Stimulated activated naive B cell treated with anti-CD40 and anti-IgM and Interleukin-4, amounts not matched to agents 10 μg/mL and 1 μg/mL and 100 μg/mL, for 72 hours (primary cell): ENCODE results near the gene TRIM24.

Experiments
- ATAC-seq, 2 donors: fragments of 150-1000 bp; cut with Tn5 transposase; replicated peaks; 2 replicates each; pipeline ENCODE4 v1.10.0; 2021; ENCODE audit warnings: moderate library complexity in 1 of 2
- DNase-seq: peaks from one replicate; pipeline ENCODE4 v3.0.0; 2021
- H3K27ac Mint-ChIP-seq: one replicate; pipeline ENCODE4 v1.8.0; 2022; ENCODE audit warnings: mild to moderate bottlenecking, mixed read lengths
- H3K27me3 Mint-ChIP-seq, 2 donors: one replicate each; pipeline ENCODE4 v1.8.0; 2022; ENCODE audit warnings: mixed read lengths in 2 of 2
- H3K36me3 Mint-ChIP-seq, 2 donors: one replicate each; pipeline ENCODE4 v1.8.0; 2022; ENCODE audit warnings: mixed read lengths in 2 of 2, mild to moderate bottlenecking in 1 of 2
- H3K4me1 Mint-ChIP-seq, 2 donors: one replicate each; pipeline ENCODE4 v1.8.0; 2022; ENCODE audit warnings: mixed read lengths in 2 of 2, mild to moderate bottlenecking in 1 of 2
- H3K4me3 Mint-ChIP-seq, 2 donors: one replicate each; pipeline ENCODE4 v1.8.0; 2022; ENCODE audit warnings: mild to moderate bottlenecking in 2 of 2, mixed read lengths in 2 of 2, moderate library complexity in 1 of 2
- H3K9me3 Mint-ChIP-seq, 2 donors: one replicate each; pipeline ENCODE4 v1.8.0; 2022; ENCODE audit warnings: mixed read lengths in 2 of 2, mild to moderate bottlenecking in 1 of 2

TRIM24 gene

DNA sequence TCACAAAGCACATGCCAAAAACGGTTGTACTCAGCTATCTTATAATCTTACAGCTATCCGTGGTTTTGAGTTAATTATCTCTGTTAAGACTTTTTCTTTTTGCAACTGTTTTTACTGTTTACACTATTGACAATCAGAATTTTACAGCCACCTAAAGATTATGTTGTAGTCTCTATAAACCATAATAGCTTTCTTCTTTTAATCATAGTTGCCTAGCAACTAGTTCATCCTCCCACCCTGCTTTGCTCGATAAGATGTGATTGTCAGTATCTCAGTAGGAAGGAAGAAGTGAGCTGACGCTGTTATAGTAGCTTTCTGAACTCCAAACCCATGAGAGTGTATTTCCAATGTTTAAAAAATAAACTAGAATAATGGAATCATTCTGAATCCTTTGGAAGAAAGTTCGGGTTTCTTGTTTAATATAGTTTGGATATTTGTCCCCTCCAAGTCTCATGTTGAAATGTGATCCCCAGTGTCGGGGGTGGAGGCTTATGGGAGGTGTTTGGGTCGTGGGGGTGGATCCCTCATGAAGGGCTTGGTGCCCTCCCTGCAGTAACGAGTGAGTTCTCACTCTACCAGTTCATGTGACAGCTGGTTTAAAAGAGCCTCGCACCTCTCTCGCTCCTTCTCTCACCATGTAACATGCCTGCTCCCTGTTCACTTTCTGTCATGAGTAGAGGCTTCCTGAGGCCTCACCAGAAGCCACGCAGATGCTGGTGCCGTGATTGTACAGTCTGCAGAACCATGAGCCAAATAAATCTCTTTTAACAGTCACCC lies 173.0 kb downstream of the TRIM24 start:
- H3K4me3 Mint-ChIP-seq: no peak overlapping the region
- H3K36me3 Mint-ChIP-seq: no peaks in the 10 kb centered on the region
- no peak for DNase-seq
- no peak for ATAC-seq
- H3K27me3 Mint-ChIP-seq: no peaks in the 10 kb centered on the region
- H3K27ac Mint-ChIP-seq: no peak overlapping the region
- no peaks in the 10 kb centered on the region for H3K4me1 Mint-ChIP-seq
- no peaks in the 10 kb centered on the region for H3K9me3 Mint-ChIP-seq
